ENCODE results near the gene RASSF1. TPM values are rescaled to one million over a fixed set of nuclear protein-coding genes. Genes with fewer than 3 reads are reported as not detected.
A peak's percentile ranks its signal among the peaks of the same experiment; 100 is the strongest.

RASSF1 gene
- total RNA-seq, 2 experiments from 2014 or later = 37.5 to 38.5 TPM

DNA sequence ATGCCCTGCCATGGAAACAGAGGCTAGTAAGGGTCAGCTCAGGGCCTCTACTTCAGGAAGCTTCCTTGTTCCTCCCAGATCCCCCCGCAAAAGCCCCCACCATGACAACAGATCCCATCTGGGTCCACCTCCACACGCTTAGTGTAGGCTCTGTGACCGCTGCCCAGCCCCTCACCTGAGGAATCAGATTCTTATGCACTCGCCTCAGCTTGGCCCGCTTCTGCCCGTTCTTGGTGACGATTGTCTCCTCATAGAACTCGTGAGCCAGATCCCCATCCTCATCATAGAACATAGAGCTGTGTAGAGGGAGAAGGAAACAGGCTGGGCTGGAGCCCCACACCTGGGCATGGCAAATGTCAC lies 14.5 kb downstream of the RASSF1 start:
- CTCF ChIA-PET = interaction anchor here (0.8 to 5.7 kb wide), 2 partner anchors 11 to 29 kb away, joined by 3 to 31 read pairs; no protein-coding TSS in a partner anchor
- H3K9me3 Mint-ChIP-seq = no peaks in the 10 kb centered on the region
- H3K4me1 Mint-ChIP-seq (ENCODE audit: low read depth) = peaks cover 17% of the 10 kb centered on the region
- H3K36me3 Mint-ChIP-seq (ENCODE audit: low read depth) = peaks cover 9% of the 10 kb centered on the region
- no peak overlapping the region for H3K27ac Mint-ChIP-seq
- intact Hi-C loops (cut with micrococcal nuclease) = no loop called here
- DNase-seq = no peak
- no peaks in the 10 kb centered on the region for H3K27me3 Mint-ChIP-seq (ENCODE audit: low read depth)
- peak overlapping the region; percentile 34 for H3K4me3 Mint-ChIP-seq

DNA sequence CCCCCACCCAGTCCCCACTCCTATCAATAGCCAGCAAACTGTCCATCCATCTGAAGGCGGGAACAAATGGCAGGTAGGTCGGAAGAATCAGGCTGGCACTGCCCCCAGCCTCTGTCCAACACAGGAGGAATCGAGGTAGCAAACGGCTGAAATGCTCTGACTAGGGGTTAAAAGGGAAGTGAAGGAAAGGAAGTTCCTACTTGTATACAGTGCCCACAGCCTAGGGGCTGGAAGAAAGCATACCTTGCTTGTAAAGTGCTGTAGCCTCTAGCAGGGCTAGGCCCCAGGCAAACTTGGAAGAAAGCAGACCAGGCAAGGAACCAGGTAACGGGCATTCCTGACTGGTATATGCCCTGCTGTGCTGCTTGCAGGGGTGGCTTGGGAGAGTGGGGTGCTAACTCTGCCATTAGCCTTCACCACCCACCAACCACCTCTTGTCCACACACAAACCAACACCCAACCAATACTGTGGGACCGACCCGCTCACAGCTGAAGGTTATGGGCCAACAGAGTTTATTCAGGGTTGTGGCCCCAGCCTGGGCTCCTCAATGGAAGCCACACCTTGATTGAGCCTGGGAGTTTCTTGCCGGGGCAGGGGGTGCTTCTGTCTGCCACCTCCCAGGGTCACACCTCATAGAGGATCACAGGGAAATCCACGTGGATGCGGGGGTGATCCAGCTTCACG lies 15.0 kb downstream of the RASSF1 start:
- H3K36me3 Mint-ChIP-seq (ENCODE audit: low read depth) = peaks cover 4% of the 10 kb centered on the region
- no peak for DNase-seq
- intact Hi-C loops (cut with micrococcal nuclease) = no loop called here
- no peak overlapping the region for H3K27ac Mint-ChIP-seq
- CTCF ChIA-PET = interaction anchor here (0.8 to 5.7 kb wide), 4 partner anchors 8 to 33 kb away, joined by 3 to 31 read pairs (median 14); partner anchors contain the start of gene IFRD2
- peaks cover 18% of the 10 kb centered on the region for H3K4me1 Mint-ChIP-seq (ENCODE audit: low read depth)
- no peaks in the 10 kb centered on the region for H3K9me3 Mint-ChIP-seq
- no peaks in the 10 kb centered on the region for H3K27me3 Mint-ChIP-seq (ENCODE audit: low read depth)
- no peak overlapping the region for H3K4me3 Mint-ChIP-seq

DNA sequence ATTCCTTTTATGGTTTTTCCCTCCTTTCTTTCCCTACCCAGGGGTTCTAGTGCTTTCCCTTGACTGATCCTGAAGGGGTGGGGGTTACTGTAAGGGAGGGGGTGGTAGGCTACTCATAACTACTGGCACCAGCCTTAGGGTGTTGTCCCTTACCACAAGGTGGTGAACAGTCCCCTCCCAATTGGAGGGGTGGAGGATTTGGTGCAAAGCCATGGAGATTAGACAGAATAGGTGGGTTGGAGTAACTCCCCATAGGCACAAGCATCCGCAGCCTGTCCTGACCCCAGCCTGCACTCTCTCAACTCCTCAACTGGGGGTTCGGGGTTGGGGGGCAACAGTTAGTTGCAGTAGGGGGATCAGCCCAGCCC lies 15.5 kb downstream of the RASSF1 start:
- H3K36me3 Mint-ChIP-seq (ENCODE audit: low read depth) = peaks cover 4% of the 10 kb centered on the region
- H3K27ac Mint-ChIP-seq = no peak overlapping the region
- DNase-seq = no peak
- H3K27me3 Mint-ChIP-seq (ENCODE audit: low read depth) = no peaks in the 10 kb centered on the region
- no peaks in the 10 kb centered on the region for H3K9me3 Mint-ChIP-seq
- no peak overlapping the region for H3K4me3 Mint-ChIP-seq
- intact Hi-C loops (cut with micrococcal nuclease) = no loop called here
- CTCF ChIA-PET = interaction anchor here (1.1 to 5.7 kb wide), 9 partner anchors 9 to 130 kb away, joined by 3 to 31 read pairs (median 12); partner anchors contain the start of genes HYAL3, IFRD2 and NAA80
- H3K4me1 Mint-ChIP-seq (ENCODE audit: low read depth) = peaks cover 23% of the 10 kb centered on the region

GRCh38 chr3:50324351-50325112 lies 16.1 kb downstream of the RASSF1 start:
- Mint-ChIP-seq H3K27ac (no peak overlapping the region), H3K27me3 (ENCODE audit: low read depth) (no peaks in the 10 kb centered on the region), H3K4me1 (ENCODE audit: low read depth) (peaks cover 27% of the 10 kb centered on the region), H3K4me3 (no peak overlapping the region), H3K36me3 (ENCODE audit: low read depth) (peaks cover 2% of the 10 kb centered on the region), H3K9me3 (no peaks in the 10 kb centered on the region)
- peak; percentile 59 for DNase-seq
- intact Hi-C loops (cut with micrococcal nuclease) = loop anchor here (1.0 to 5.0 kb wide), 2 partner anchors 50 to 132 kb away; partner anchors contain the start of gene GNAT1
- CTCF ChIA-PET = interaction anchor here (0.7 to 5.7 kb wide), 12 partner anchors 9 to 130 kb away, joined by 3 to 31 read pairs (median 4); partner anchors contain the start of genes HYAL1, HYAL3, IFRD2 and NAA80

- Mint-ChIP-seq H3K36me3 (ENCODE audit: low read depth) (no peaks in the 10 kb centered on the region), H3K9me3 (no peaks in the 10 kb centered on the region), H3K27ac (peak overlapping the region; percentile 30), H3K27me3 (ENCODE audit: low read depth) (no peaks in the 10 kb centered on the region), H3K4me3 (no peak overlapping the region), H3K4me1 (ENCODE audit: low read depth) (peaks cover 33% of the 10 kb centered on the region)
- CTCF ChIA-PET = interaction anchor here (0.7 to 5.7 kb wide), 11 partner anchors 9 to 60 kb away, joined by 3 to 31 read pairs (median 5); partner anchors contain the start of genes HYAL1, HYAL3, IFRD2 and NAA80
- DNase-seq = no peak
- intact Hi-C loops (cut with micrococcal nuclease) = loop anchor here (1.0 to 5.0 kb wide), 2 partner anchors 49 to 131 kb away; partner anchors contain the start of gene GNAT1
Observed at GRCh38 chr3:50323614-50324199, 16.9 kb downstream of the RASSF1 start.

DNA sequence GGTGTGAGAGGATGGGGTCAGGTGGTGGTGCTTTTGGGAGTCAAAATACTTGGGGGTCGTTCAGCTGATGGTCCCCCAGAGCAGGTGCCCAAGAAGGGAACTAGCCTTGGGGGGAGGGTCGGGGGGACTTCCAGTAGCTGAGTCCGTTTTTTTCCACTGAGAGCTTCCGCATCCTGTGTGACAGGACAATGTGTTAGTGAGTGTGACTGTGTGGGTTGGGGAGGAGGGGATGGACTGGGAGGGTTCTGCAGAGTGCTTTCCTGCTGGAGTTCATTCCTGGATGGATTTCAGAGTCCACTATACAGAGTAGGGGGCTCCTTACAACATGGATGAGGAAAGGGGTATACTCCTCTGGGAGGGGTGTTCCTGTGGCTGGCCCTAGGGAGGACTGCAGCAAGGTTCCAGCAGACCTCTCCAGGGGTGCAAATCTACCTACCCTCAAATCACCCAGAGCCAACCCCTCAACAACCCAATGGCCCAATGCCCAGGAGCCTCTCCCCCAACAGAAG lies 17.5 kb downstream of the RASSF1 start:
- Mint-ChIP-seq H3K36me3 (ENCODE audit: low read depth) (no peaks in the 10 kb centered on the region), H3K27me3 (ENCODE audit: low read depth) (no peaks in the 10 kb centered on the region), H3K27ac (peak overlapping the region; percentile 30), H3K4me1 (ENCODE audit: low read depth) (peaks cover 37% of the 10 kb centered on the region), H3K4me3 (no peak overlapping the region), H3K9me3 (no peaks in the 10 kb centered on the region)
- intact Hi-C loops (cut with micrococcal nuclease) = loop anchor here (5.0 kb wide), 1 partner anchor 131 kb away; the partner anchor contains the start of gene GNAT1
- CTCF ChIA-PET = interaction anchor here (1.6 to 5.7 kb wide), 6 partner anchors 8 to 31 kb away, joined by 4 to 31 read pairs (median 14); partner anchors contain the start of genes HYAL1, HYAL3, IFRD2 and NAA80
- DNase-seq = no peak

DNA sequence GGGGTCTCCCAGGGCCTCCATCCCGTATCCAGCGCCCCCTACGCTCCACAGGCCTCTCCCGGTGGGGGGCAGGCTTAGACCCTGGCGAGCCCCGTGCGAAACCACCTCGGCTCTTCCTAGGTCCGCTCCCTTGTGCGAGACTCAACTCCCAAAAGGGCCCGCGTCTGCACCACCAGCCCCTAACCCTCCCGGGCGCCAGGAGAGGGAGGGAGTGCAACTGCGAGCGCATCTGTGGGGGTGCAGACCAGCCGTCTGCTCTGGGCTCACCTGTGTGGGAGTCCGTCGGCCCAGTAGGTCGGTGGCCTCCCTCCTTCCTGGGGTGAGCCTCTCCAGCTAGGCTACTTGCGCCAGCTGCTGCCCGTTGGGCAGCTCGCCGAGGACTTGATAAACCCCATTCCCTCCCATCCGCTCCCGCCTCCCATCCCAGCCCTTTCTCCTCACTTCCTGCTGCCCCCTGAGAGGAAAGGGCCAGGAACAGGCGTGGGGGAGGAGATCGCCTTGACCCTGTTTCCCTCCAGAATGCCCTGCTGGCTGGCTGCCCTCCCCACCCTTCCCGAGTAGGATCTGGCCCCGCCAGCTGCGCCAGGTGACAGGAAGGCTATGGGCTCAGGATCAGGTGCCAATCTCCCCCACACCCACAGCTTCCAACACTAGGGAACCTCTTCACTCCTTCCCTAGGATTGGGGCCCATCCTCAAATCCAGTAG lies 18.1 kb downstream of the RASSF1 start, which contains the start of gene HYAL2:
HYAL2 (minus strand) TSS at position 360 of the 706 bp plus-strand sequence. CDS start 2,256 bp downstream, outside the sequence.
- intact Hi-C loops (cut with micrococcal nuclease) = loop anchor here (5.0 kb wide), 1 partner anchor 130 kb away; the partner anchor contains the start of gene GNAT1
- no peak for DNase-seq
- peak within 1 kb of the TSS; percentile 73 for H3K4me3 Mint-ChIP-seq
- no peaks in the 10 kb centered on the region for H3K36me3 Mint-ChIP-seq (ENCODE audit: low read depth)
- H3K4me1 Mint-ChIP-seq (ENCODE audit: low read depth) = peaks cover 37% of the 10 kb centered on the region
- H3K27ac Mint-ChIP-seq = peak within 1 kb of the TSS; percentile 80
- CTCF ChIA-PET = interaction anchor here (1.6 to 5.7 kb wide), 7 partner anchors 8 to 64 kb away, joined by 3 to 31 read pairs (median 13); partner anchors contain the start of genes HYAL1, HYAL3, IFRD2 and NAA80
- no peaks in the 10 kb centered on the region for H3K27me3 Mint-ChIP-seq (ENCODE audit: low read depth)
- H3K9me3 Mint-ChIP-seq = no peaks in the 10 kb centered on the region

- Mint-ChIP-seq H3K27ac (no peak overlapping the region), H3K27me3 (ENCODE audit: low read depth) (no peaks in the 10 kb centered on the region), H3K4me3 (no peak overlapping the region), H3K4me1 (ENCODE audit: low read depth) (peaks cover 38% of the 10 kb centered on the region), H3K9me3 (no peaks in the 10 kb centered on the region), H3K36me3 (ENCODE audit: low read depth) (no peaks in the 10 kb centered on the region)
- no peak for DNase-seq
- intact Hi-C loops (cut with micrococcal nuclease) = loop anchor here (5.0 kb wide), 1 partner anchor 130 kb away; the partner anchor contains the start of gene GNAT1
- CTCF ChIA-PET = interaction anchor here (0.6 to 5.7 kb wide), 5 partner anchors 15 to 64 kb away, joined by 3 to 31 read pairs (median 3); partner anchors contain the start of genes HYAL3 and NAA80
Observed at GRCh38 chr3:50322115-50322385, 18.6 kb downstream of the RASSF1 start.

DNA sequence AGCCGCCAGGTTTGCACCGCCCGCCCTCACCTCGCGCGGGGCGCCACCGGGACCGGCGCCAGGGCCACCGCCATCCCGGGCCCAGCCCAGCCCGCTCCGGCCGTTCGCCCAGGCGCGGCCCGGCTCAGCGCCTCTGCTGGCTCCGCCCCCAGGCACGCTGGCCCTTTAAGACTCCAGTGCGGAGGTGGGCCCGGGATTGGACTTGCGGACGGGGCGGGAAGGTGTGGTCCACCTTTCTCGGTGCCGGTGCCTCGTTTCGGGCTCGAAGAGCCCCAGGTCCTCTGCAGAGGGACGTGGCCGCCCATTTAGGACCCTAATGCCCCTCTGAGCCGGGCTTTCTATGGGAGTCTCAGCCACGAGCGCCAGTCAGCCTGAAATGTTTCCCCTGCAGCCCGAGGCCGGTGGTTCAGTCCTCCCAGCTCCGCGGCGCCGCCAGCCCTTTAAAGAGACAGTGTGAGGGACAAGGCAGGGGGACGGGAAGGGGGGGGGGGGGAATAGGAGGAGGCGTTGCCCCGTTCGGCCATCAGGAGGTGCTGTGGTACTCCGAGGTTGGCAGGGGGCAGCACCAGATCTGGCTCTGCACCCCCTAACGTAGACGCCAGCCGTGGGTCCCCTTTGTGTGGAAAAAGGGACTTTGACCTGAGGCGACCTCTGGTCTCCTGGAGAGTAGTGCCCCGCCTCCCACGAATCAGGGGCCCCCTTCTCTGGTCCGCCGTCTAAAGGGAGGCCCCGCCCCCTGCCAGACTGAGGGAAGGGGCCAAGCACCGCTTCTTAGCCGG lies 19.1 kb downstream of the RASSF1 start:
- Mint-ChIP-seq H3K4me1 (ENCODE audit: low read depth) (peaks cover 38% of the 10 kb centered on the region), H3K27me3 (ENCODE audit: low read depth) (no peaks in the 10 kb centered on the region), H3K9me3 (no peaks in the 10 kb centered on the region), H3K4me3 (peak overlapping the region; percentile 86), H3K27ac (peak overlapping the region; percentile 80), H3K36me3 (ENCODE audit: low read depth) (no peaks in the 10 kb centered on the region)
- intact Hi-C loops (cut with micrococcal nuclease) = loop anchor here (1.0 to 5.0 kb wide), 4 partner anchors 22 to 129 kb away; partner anchors contain the start of genes GNAT1, HYAL3, IFRD2 and NAA80
- peak; percentile 83 for DNase-seq
- CTCF ChIA-PET = interaction anchor here (0.6 to 5.7 kb wide), 7 partner anchors 16 to 125 kb away, joined by 3 to 31 read pairs (median 3); partner anchors contain the start of genes HYAL3 and NAA80

GRCh38 chr3:50320853-50321335 lies 19.7 kb downstream of the RASSF1 start:
- Mint-ChIP-seq H3K27ac (no peak overlapping the region), H3K9me3 (no peaks in the 10 kb centered on the region), H3K27me3 (ENCODE audit: low read depth) (no peaks in the 10 kb centered on the region), H3K4me1 (ENCODE audit: low read depth) (peaks cover 39% of the 10 kb centered on the region), H3K36me3 (ENCODE audit: low read depth) (no peaks in the 10 kb centered on the region), H3K4me3 (peak overlapping the region; percentile 86)
- CTCF ChIA-PET = interaction anchor here (0.6 to 5.7 kb wide), 8 partner anchors 11 to 125 kb away, joined by 3 to 31 read pairs (median 3); partner anchors contain the start of genes HYAL3 and NAA80
- intact Hi-C loops (cut with micrococcal nuclease) = loop anchor here (1.0 to 5.0 kb wide), 4 partner anchors 22 to 129 kb away; partner anchors contain the start of genes GNAT1, HYAL3, IFRD2 and NAA80
- peak; percentile 51 for DNase-seq
